Astrocyte of the hippocampus (primary cell): ENCODE measurements around the gene PKM.
A peak's percentile ranks its signal among the peaks of the same experiment; 100 is the strongest.

Experiments
- DNase-seq: peaks from one replicate; pipeline ENCODE4 v3.0.0; 2011; ENCODE audit warnings: low read depth, low spot score

PKM gene

GRCh38 chr15:72235298-72235697 is 4.3 kb upstream of the PKM start:
- DNase-seq: no peak

- no peak for DNase-seq
These were observed 2.8 kb upstream of the PKM start for GRCh38 chr15:72233769-72234168.

GRCh38 chr15:72231833-72232478 is 966 bp upstream of the PKM start:
- DNase-seq: peak; percentile 79

- DNase-seq: peak; percentile 96
These were observed 559 bp downstream of the PKM start for GRCh38 chr15:72230197-72231065.

- DNase-seq: no peak
These were observed 1.1 kb downstream of the PKM start for GRCh38 chr15:72229947-72230196.

- DNase-seq: peak; percentile 41
These were observed 1.7 kb downstream of the PKM start for GRCh38 chr15:72229076-72229946.

- no peak for DNase-seq
These were observed 3.3 kb downstream of the PKM start for GRCh38 chr15:72227720-72228119.

- DNase-seq: peak; percentile 79
These were observed 3.8 kb downstream of the PKM start for GRCh38 chr15:72227192-72227586.

- no peak for DNase-seq
These were observed 7.7 kb downstream of the PKM start for GRCh38 chr15:72223278-72223677.

GRCh38 chr15:72222393-72222792 is 8.6 kb downstream of the PKM start:
- peak; percentile 49 for DNase-seq

GRCh38 chr15:72220687-72221086 is 10.3 kb downstream of the PKM start:
- peak; percentile 31 for DNase-seq

- DNase-seq: peak; percentile 72
These were observed 13.8 kb downstream of the PKM start for GRCh38 chr15:72217216-72217615.

- no peak for DNase-seq
These were observed 14.9 kb downstream of the PKM start for GRCh38 chr15:72216079-72216478.

- DNase-seq: no peak
These were observed 23.4 kb downstream of the PKM start for GRCh38 chr15:72207558-72208085.

GRCh38 chr15:72206677-72207000 is 24.4 kb downstream of the PKM start:
- DNase-seq: no peak

- no peak for DNase-seq
These were observed 24.9 kb downstream of the PKM start for GRCh38 chr15:72205896-72206676.

- no peak for DNase-seq
These were observed 25.7 kb downstream of the PKM start for GRCh38 chr15:72205273-72205672.

GRCh38 chr15:72203507-72203837 is 27.5 kb downstream of the PKM start:
- DNase-seq: peak; percentile 96

- DNase-seq: no peak
These were observed 28.0 kb downstream of the PKM start for GRCh38 chr15:72202801-72203506.

- DNase-seq: no peak
These were observed 28.7 kb downstream of the PKM start for GRCh38 chr15:72202302-72202701.

GRCh38 chr15:72201391-72201921 is 29.5 kb downstream of the PKM start:
- no peak for DNase-seq
